Pancreas (tissue), 10 donors: ENCODE results near the gene TSSK2. TPM values are rescaled to one million over a fixed set of nuclear protein-coding genes. Genes with fewer than 3 reads are reported as not detected.

Experiments
- ATAC-seq, 4 donors: fragments of 200-7000 bp; cut with Tn5 transposase; one replicate each; pipeline versions ENCODE4 v1.8.0 to v1.9.1; 2020; ENCODE audit warnings: mild to moderate bottlenecking in 4 of 4, moderate library complexity in 4 of 4
- DNase-seq, 6 donors: peaks; one replicate each; pipeline ENCODE4 v3.0.0-alpha.2; 2020
- FAIRE-seq: peaks from 2 replicates; lab custom pipeline; 2012; peaks lifted over from hg19 to GRCh38; lab: Jason Lieb, UNC
- H3K27ac ChIP-seq, 4 donors: fragments of 200-600 bp; sonication (generic); 1 replicate in 3 of 4; 2 replicates in 1 of 4; pipeline versions ENCODE4 v1.5.0 to v1.8.0; 2020
- H3K27me3 ChIP-seq, 4 donors: fragments of 200-600 bp; one replicate each; pipeline ENCODE4 v1.8.0; 2021
- H3K36me3 ChIP-seq, 3 donors: fragments of 200-600 bp; sonication (generic) in 1 of 3; one replicate each; pipeline versions ENCODE4 v1.5.0 to v1.8.0; 2020 to 2021
- H3K4me1 ChIP-seq, 3 donors: fragments of 200-600 bp; one replicate each; pipeline ENCODE4 v1.8.0; 2021
- H3K4me3 ChIP-seq, 4 donors: fragments of 200-600 bp; sonication (generic) in 2 of 4; one replicate each; pipeline versions ENCODE4 v1.5.0 to v1.8.0; 2020 to 2021
- H3K9me3 ChIP-seq, 4 donors: fragments of 200-600 bp; one replicate each; pipeline ENCODE4 v1.8.0; 2021
- CTCF ChIP-seq, 4 donors: fragments of 200-600 bp; sonication (generic) in 3 of 4; IDR thresholded peaks; one replicate each; pipeline versions ENCODE4 v1.5.0 to v1.8.0; 2021; ENCODE audit warnings: antibody characterized with exemption in 4 of 4
- WGBS, 2 donors: extraction: QIAGEN DNeasy Blood & Tissue Kit; methylation state at CpG; one replicate each; pipeline ENCODE4 v1.1.7; 2013; 5-methylcytosine and 5-hydroxymethylcytosine counted together
- intact Hi-C, 3 donors: fragments of 100-400 bp; cut with DNase I; formaldehyde crosslinking; loops; one replicate each; pipeline versions ENCODE4 v1.11.1 to v1.14.2; 2022
- polyA plus RNA-seq, 2 donors: library from polyadenylated mRNA; stranded (reverse); fragments of 200-250 nt; gene quantifications; one replicate each; pipeline ENCODE4 v1.2.3, GENCODE V29; 2013
- total RNA-seq, 6 donors: library from RNA; stranded (reverse); fragmentation: NEBNext Ultra II Directional in 4 of 6; extraction: Animal tissue kit (Norgen Biotek cat#: 25700) in 4 of 6; gene quantifications; one replicate each; pipeline versions ENCODE4 v1.2.1 to v1.2.4, GENCODE V29; 2021 to 2023
- donor health status: healthy with polysubstance abuse.
- donor health status: DM: no; HTN: no; CAD: no; lungs with moderate emphysema.
- donor health status: DM: no; HTN: no; CAD: no.
- donor health status: control.
- donor health status: control.
- donor health status: Bipolar disorder and iron deficiency.
- donor health status: DM: yes; HTN: yes; CAD: no.
- donor health status: DM: no; HTN: no; CAD: no.
- donor health status: DM: no; HTN: no; CAD: no.
- donor health status: DM: yes; HTN: yes; CAD: no.

The TSSK2 gene
- total and polyA plus RNA-seq, 8 donors, result 0.08 to 0.31 (median 0.18) TPM; not detected in 4

GRCh38 chr22:19172213-19173046, 41.3 kb downstream of the TSSK2 start:
- TF ChIP-seq CTCF (IDR thresholded peaks at IDR 0.05), result no peak
- Histone ChIP-seq H3K4me1 (peaks cover 5 to 26% (median 23%) of the 10 kb centered on the region in 3 donors), H3K4me3 (peak overlapping the region; percentile 82 to 100 (median 90)), H3K9me3 (no peaks in the 10 kb centered on the region), H3K27me3 (peaks cover 0 to 5% (median 2%) of the 10 kb centered on the region in 4 donors), H3K27ac (peak overlapping the region; percentile 73 to 80 (median 76)), H3K36me3 (no peaks in the 10 kb centered on the region)
- intact Hi-C loops, result no loop called here
- 25 to 30% methylated on average over 13 of the region's 13 CpGs for WGBS, 2 donors
- DNase-seq (no peak), ATAC-seq (no peak), FAIRE-seq (no peak)

GRCh38 chr22:19173047-19174035, 42.2 kb downstream of the TSSK2 start:
- FAIRE-seq, result no peak
- peak overlapping the region in 1 of 4 donors; percentile 95 for H3K4me3 ChIP-seq
- no peak overlapping the region for H3K27ac ChIP-seq
- peak in 2 of 6 donors; percentile 50 to 53 for DNase-seq
- intact Hi-C loops, result no loop called here
- peaks cover 0 to 5% (median 2%) of the 10 kb centered on the region in 4 donors for H3K27me3 ChIP-seq
- no peak for ATAC-seq
- H3K4me1 ChIP-seq, result peaks cover 5 to 27% (median 24%) of the 10 kb centered on the region in 3 donors
- 61 to 64% methylated on average over 18 to 19 of the region's 19 CpGs for WGBS, 2 donors
- no peaks in the 10 kb centered on the region for H3K9me3 ChIP-seq
- no peak for TF ChIP-seq CTCF (IDR thresholded peaks at IDR 0.05)
- H3K36me3 ChIP-seq, result no peaks in the 10 kb centered on the region

- Histone ChIP-seq H3K4me1 (peaks cover 5 to 27% (median 24%) of the 10 kb centered on the region in 3 donors), H3K27ac (peak overlapping the region in 1 of 4 donors; percentile 42), H3K4me3 (no peak overlapping the region), H3K9me3 (no peaks in the 10 kb centered on the region), H3K27me3 (peaks cover 0 to 4% (median 0%) of the 10 kb centered on the region in 4 donors), H3K36me3 (no peaks in the 10 kb centered on the region)
- FAIRE-seq, result no peak
- intact Hi-C loops, result no loop called here
- 39 to 50% methylated on average over 14 of the region's 14 CpGs for WGBS, 2 donors
- TF ChIP-seq CTCF (IDR thresholded peaks at IDR 0.05), result no peak
- DNase-seq, result peak in 4 of 6 donors; percentile 34 to 59 (median 44)
- ATAC-seq, result no peak
Measured at GRCh38 chr22:19174106-19175025, 43.3 kb downstream of the TSSK2 start.

GRCh38 chr22:19175026-19175601, 44.0 kb downstream of the TSSK2 start:
- H3K9me3 ChIP-seq, result no peaks in the 10 kb centered on the region
- DNase-seq (peak in 2 of 6 donors; percentile 58 to 80), FAIRE-seq (no peak), ATAC-seq (no peak)
- no peak for TF ChIP-seq CTCF (IDR thresholded peaks at IDR 0.05)
- no peaks in the 10 kb centered on the region for H3K36me3 ChIP-seq
- H3K27me3 ChIP-seq, result peaks cover 0 to under 1% (median 0%) of the 10 kb centered on the region in 4 donors
- no peak overlapping the region for H3K27ac ChIP-seq
- intact Hi-C loops, result no loop called here
- WGBS, 2 donors, result 68 to 72% methylated on average over 7 of the region's 7 CpGs
- H3K4me3 ChIP-seq, result no peak overlapping the region
- H3K4me1 ChIP-seq, result peaks cover 5 to 27% (median 24%) of the 10 kb centered on the region in 3 donors
